SHP77 treated with DMSO at 0.1 percent for 48 hours (cell line): ENCODE results near the gene PRDM11.
"Not testable (repeated sequence)": the region's sequence is repeated elsewhere in the genome, so short reads cannot be mapped to it uniquely, and the experiment has no call there.

Experiments
- DNase-seq: peaks from one replicate; lab custom pipeline; 2025; lab: John Stamatoyannopoulos, UW

PRDM11 gene

DNA sequence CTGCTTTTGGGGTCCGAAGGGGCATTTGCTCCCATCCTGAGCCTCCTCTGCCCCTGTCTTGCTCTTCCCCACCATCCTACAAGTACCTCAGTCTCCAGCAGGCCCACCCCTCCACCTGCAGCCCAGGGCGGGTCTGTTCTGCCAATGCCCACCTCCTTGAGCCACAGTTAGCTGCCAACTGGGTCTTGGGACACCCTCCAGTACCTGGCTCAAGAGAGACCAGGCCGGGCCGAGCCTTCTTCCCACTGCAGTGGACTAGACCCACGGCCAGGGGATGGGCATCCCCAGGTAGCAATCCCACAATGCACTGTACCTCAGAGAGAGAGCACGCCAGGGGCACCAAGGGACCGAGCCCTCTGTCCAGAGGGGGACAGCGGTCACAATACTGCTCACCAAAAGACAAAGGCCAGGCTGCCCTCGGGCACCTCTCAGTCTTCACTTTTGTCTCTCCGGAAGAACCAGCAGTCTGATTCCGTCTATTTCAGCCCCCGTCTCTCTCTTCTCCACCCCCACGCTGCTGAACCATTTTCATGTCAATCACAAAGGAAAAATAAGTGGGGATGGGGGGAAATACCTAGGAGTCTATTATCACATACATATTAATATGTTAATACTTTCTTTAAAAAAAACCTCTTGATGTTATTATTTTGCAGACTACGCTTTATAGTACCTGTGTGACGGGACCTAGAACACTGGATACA lies 88.0 kb downstream of the PRDM11 start:
- DNase-seq: no peak

DNA sequence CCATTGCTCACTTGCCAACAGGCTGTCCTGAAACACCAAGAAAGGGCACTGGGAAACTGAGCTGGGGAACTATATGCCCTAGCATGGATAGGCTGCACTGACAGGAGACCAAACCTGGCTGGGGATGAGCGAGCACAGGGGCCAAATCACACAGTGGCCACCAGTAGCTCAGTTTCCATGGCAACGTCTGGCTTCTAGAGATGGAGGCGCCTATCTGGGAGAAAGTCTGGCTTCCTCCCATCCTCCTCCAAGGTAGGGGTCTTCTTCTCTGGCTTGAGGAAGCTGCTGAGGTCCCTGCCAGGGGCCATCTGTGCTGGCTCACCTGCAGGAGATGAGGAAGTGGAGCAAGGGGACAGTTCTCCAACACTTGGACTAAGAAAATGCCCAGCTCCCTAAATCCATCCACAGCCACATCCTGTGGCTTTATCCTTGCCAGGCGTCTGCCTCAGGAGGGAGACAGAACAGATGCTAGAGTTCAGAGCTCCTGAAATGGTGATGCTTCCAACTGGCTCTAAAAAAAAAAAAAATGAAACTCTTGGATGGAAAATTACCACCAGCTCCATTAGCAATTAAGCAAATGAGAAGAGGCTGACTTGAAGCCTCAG lies 91.4 kb downstream of the PRDM11 start:
- DNase-seq: no peak

DNA sequence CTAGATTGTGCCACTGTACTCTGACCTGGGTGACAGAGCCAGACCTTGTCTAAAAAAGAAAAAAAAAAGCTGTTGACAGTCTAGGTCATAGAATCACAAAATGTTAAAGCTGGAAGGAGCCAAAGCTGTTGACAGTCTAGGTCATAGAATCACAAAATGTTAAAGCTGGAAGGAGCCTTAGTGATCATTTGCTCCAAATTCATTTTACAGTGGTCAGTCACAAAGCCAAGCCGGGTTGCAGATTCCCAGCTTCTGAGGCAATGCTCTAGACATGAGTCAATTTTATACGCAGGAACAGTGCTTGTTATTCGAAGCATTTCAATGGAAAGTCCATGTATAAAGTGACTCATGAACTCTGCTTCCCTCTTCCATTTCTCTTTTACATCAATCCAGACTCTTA lies 92.3 kb downstream of the PRDM11 start:
- DNase-seq: no peak

DNA sequence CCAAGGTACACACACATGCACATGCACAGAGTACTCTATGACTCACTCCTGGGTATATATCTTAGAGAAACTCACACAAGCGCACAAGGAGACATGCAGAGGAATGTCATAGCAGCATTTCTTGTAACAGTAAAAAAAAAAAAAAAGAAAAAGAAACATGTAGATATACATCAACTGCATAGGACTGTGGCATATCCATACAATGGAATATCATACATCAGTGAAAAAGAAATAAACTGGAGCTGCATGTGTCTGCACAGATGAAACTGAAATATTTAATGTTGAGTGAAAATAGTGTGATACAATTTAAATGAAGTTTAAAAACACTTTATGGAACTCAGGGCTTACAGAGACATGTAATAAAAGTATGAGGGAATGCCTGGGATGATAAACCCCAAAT lies 93.3 kb downstream of the PRDM11 start:
- DNase-seq: no peak

DNA sequence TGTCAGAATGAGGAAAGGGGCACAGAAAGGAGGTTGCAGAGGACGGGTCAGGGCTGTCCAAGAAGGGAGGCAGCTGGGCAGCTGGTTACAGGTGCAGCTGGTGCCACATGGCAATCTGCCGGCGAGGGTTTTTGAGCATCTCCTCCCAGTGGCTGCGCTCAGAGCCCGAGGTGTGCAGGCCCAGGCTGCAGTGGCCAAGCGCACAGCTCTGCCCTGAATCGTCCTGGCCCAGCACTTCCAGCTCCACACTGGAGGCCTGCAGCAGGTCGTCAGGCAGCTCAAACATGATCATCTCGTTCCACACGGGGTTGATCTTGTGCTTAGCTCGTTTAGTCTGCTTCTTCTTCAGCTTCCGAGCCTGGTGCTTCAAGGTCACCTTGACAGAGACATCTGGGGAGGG lies 97.5 kb downstream of the PRDM11 start:
- DNase-seq: no peak

DNA sequence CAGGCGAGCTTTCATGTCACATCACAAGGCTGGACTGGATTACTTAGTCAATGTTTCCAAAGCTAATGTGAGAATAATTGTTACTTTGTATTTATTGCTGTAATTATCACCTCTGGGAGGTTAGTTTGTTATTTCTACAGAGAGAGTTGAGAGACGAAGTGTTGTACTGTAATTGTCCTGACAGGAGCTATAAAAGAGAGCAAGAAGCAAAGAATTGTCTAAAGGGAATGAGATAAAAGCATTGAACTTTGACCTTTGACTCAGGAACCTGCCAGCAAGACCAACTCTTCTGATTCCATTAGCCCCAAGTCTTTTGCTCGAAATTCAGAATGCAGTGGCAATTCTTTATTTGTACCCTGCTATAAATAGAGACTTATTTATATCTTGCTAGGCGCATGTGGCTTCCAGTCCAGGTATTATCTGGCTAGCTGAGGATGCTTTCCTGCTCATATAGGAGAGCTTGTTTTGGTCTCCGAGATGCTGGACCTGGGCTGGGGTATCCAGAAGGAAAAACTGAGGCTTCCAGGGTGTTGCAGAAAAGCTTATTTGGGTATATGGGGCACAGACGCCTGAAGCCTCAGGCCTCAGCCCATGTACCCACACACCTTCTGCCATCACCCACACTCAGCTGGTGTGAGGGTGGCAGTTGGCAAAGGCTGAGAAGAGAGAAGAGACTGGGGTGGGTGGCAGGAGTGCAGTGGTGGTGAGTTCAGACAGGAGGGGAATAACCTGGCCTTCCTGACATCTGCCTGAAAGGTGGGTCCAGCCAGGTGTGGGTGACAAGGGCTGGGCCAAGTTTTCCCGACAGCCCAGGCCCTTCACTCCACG lies 99.0 kb downstream of the PRDM11 start:
- DNase-seq: no peak

DNA sequence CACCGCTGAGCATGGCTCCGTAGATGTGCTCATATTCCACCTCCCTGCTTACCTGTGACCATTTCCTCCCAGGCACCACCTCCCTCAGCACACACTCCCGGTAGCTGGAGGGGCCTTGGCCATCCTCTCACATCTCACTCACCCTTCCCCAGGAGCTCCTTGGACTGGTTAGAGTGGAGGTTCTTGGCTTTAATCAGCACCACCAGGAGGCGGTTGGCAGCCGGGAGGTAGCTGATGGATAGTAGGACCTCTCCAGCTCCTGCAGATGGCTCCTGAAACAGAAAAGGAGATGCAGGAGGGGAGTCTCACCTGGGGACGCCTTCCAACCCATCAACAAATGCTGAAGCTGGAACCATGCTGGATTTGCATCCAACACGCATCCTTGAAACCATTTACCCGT lies 99.8 kb downstream of the PRDM11 start:
- DNase-seq: no peak

DNA sequence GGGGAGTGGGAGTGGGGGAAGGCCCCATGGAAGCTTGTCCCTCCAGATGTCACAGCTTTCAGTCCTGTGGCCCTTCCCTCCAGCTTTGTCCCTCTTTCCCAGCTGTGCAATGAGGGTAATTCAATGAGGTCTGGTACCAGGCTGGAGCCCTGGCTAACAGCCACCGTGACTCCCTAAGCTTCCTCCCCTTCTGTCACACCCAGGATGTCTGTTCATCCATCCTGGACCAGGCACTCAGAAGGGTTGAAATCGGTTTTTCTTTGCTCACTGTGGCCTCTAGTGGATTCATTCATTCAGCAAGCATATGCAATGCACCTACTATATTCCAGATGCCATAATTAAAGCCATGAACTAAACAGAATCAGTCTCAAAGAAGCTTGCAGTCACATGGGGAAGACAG lies 101.0 kb downstream of the PRDM11 start:
- no peak for DNase-seq

DNA sequence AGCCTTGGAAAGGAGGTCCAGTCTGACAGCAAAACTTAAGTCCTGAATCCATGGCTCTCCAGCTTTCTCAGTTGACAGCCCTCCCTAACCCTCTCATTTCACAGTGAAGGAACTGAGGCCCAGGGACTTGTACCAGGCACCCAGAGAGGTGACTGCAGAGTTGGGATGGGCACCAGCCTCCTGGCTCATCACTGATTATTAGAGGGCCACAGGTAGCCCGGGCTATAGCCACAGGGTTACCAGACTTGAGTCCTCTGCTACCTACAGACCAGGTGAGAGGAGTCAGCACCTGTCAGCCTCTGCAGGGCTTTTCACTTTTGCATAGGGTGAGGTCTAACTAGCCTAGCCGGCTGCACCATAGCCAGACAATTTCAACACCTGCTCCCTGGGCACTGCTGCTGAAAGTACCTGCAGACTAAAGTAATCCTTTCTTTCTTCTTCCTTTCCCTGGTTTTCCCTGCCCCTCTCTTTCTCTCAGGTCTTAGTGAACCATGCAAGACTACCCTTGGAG lies 102.1 kb downstream of the PRDM11 start:
- no peak for DNase-seq

DNA sequence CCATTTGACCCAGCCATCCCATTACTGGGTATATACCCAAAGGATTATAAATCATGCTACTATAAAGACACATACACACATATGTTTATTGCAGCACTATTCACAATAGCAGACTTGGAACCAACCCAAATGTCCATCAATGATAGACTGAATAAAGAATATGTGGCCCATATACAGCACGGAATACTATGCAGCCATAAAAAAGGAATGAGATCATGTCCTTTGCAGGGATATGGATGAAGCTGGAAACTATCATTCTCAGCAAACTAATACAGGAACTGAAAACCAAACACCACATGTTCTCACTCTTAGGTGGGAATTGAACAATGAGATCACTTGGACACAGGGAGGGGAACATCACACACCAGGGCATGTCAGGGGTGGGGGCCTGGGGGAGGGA lies 102.9 kb downstream of the PRDM11 start:
- DNase-seq: not testable (repeated sequence)

DNA sequence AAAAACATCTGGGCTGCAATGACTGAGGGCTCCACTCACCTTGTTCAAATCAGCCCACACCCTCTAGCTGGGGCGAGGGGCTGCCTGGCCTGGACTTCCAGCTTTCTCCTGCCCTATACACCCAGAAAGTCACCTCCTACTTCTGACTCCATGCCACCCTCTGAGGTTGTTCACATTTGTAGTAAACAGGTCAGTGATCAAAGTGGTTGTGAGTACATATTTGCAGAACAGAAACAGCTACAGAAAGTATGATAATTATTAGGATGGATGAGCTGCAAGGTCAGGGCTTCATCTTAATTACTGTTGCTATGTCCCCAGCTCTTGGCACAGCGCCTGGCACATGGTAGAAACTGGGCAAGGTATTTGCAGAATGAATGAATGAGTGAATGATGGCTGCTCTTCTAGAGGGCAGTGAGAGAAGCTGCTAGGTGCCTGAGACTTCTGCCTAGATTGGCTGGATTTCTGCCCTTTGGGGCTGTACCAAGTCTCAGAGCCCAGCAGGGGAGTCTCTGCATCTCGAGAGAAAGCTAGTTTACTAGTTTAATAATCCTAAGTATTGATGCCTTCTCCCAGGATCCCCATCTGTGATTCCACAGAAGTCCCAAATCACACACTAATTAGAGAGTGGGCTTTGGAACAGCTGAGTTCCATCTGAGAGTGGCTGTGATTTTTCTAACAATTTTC lies 103.7 kb downstream of the PRDM11 start:
- no peak for DNase-seq

DNA sequence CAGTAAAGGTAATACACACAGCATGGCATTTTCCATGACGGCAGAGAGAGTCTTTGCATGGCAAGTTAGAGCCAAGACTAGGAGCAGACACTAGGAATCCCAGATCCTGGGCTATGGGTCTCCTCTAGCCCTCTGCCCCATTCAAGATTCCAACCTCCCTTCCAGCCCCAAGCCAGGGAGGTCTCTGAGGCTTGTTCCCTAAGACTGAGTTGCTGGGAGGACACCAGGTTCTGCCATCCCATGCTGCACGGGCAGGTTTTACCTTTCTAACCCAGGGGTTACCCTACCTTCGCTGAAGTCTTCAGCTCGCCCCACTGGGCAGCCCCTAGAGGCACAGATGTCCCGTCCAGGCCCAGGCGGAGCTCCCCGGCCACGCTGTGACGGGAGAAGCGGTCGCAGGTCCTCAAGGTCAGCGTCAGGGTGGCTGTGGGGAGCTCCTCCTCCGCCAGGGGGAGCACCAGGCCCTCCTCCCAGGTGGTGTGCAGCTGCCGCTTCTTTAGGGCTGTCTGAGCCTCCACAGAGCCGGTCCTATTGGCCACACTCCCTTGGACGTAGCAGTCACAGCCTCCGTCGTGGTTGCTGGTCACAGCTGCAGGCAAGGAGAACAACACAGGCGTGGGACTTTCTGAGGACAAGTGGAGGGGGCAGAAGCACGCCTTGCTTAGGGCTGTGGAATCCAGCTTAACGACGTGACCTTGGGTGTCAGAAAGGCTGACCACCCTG lies 105.9 kb downstream of the PRDM11 start:
- peak; percentile 69 for DNase-seq

DNA sequence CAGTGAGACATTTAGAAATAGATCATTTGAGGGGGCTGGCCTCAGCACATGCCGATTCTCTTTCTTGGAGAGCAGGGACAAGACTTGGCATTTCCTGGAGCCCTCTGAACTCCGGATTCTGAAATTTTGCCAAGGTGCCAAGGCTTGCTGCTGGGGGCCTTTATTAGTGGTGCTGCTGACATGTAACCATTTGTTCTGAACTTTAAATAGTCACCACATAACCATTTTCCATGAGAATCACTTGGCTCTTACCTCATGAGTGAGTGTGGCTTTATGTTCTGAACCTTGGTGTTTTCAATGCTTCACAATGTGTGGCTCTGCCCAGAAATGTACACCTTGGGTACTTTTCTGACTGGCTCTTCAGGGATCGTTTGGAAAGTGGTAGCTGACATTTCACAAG lies 106.4 kb downstream of the PRDM11 start:
- no peak for DNase-seq

DNA sequence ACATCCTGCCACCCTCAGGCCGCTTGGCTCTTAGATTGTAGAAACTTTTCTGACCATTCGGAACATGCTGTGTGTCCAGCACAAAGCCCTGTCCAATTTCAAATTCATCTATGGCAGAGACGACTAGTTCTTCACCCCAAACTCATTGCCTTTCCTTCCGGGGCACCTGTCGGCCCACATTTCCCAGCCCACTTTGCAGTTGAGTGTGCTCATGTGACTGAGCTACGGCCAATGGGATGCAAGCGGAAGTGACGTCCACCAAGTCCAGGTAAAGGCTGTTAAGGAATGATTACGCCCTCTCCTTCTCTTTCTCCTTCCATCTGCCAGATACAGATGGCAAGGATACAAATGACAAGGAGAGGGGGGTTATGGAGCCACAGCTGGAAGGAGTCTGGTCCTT lies 107.2 kb downstream of the PRDM11 start:
- DNase-seq: no peak

DNA sequence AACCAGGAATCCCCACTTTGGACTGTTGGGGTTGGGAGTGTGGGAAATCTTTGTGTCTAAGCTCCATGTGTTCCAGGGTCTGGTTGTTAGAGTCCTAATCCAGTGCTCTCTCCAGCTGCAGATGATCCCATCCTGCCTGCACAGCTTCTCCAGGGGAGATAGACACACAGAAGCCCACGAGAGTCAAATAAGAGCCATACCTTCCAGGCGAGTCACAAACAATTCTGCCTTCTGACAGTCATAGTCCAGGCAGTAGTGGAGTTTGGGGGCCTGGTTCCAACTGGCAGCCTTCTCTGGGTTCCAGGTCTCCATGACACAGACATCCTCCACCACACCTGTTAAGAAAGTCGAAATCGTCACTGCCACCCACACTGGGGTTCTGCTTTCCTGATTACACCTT lies 107.6 kb downstream of the PRDM11 start:
- no peak for DNase-seq

DNA sequence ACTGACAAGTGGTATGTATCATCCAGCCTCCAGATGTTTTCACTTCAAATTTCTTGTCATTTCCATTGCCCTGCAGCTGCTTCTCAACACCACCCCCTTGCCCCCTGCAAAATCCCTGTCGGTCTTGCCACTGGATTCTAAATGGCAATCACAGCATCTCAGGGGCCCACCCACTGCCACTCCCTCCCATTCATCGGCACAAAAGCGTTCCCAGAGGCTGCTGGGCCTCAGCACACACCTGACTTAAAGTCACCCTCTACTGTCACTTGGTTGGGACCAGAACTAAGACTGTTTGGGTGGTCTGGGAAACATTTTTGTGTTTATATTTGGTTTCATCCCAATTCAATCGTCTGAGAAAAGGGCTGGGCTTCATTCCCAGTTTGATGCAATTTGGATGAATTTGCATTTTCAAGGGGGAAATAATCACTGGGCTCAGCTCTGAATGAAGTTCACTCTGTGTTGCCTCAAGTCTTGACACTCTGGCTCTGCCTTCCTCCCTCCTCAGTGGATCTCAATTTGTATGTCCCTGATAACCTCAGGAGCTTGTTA lies 112.6 kb downstream of the PRDM11 start:
- no peak for DNase-seq

DNA sequence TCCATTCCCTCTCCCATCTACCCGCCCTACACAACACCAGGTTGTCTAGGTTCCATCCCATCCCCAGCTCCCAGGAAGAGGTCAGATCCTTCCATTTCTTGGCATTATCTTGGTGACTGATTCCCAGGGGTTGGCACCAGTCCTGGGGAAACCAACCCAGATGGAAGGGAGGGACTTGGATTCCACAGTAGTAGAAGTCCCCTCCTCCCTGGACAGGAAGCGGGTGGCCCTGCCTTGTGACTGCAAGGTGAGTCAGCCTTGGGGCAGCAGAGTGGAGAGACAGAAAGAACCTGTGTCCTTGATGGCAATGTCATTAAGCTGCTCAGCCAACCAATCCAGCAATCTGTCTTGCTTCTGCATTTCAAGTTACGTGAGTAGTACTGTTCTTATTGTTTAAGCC lies 113.2 kb downstream of the PRDM11 start:
- no peak for DNase-seq

DNA sequence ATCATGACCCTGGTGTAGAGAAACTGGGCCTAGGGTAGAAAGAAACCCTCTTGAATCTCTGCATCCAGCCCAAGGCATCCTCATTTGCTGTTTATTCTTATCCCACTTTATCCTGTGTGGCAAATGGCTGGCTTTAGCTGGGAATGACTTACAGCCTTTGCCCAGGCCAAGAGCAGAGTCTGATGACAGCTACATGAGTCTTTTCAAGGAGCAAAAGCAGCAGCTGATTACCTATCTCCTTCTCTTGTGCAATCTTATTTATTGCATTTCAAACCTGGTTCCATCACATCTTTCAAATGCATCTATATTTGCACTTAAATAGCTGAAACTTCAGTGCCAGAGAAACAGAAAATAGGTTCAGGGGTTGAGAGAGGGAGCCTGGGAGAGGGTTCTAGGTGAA lies 113.6 kb downstream of the PRDM11 start:
- DNase-seq: no peak

DNA sequence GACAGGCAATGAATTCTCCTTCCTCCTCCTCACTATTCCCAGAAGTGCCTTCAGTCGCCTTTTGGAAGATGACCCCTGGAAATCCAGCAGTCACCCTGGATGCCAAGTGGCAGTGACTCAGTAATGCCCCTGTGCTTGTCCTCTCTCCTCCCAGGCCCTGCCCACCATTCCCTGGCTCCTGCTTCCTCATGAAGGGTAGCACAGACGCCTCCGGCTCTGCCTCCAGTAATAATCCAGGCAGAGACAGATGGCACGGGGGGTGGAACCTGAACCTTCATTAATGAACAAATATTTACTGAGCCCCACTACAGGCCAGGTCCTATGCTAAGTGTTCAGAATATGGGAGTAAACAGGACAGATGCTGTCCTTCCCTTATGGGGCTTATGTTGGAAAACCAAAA lies 116.5 kb downstream of the PRDM11 start:
- peak; percentile 42 for DNase-seq

DNA sequence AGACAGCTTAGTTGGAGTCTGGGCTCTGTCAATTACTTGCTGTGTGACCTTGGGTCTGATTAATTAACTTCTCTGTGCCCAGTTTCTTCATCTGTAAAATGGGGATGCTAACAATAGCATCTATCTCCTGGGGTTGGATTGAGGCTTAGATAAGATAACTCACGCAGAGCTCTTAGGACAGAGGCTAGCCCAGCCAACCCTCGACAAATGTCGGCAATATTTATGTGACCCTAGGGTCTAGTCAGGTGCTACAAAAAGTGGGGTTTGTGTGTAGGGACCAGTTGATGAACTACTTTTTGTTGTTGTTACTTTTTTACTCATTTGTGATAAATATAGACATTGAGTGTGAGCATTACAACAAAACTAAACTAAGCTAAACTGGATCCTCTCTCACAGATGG lies 117.3 kb downstream of the PRDM11 start:
- no peak for DNase-seq

DNA sequence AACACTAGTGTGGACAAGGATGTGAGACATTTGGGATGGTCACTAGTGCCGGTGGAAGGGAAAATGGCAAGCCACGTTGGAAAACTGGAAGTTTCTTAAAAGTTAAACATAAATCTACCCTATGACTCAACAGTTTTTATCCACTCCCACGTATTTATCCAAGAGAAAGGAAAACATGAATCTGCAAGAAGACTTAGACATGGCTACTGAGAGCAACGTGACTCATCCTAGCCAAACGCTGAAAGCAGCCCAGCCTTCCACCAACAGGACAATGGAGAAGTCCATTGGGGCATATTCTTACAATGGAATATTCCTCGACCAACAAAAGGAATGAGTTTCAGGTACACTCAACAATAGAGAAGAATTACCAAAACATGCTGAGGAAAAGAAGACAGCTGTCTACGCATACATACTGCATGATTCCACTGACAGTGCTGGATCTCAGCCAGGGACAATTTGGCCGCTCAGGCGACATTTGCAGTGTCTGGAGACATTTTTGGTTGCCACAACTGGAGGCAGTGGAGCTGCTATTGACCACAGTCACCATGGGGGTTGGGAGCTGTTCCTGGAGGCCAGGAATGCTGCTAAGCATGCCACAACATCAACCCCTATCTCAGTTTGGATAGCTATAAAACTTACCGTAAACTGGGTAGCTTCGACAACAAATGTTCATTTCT lies 118.5 kb downstream of the PRDM11 start:
- DNase-seq: peak; percentile 61
